Activated CD8-positive, alpha-beta memory T cell treated with anti-CD3 and anti-CD28 coated beads for 48 hours (primary cell): ENCODE measurements around the gene MGMT.

ENCODE experiments used
- DNase-seq, 3 experiments: peaks; one replicate each; pipeline ENCODE4 v3.0.0-alpha.2; 2020; ENCODE audit warnings: low read depth in 2 of 3, low spot score in 2 of 3

Gene MGMT

GRCh38 chr10:129678186-129678585, 211.1 kb downstream of the MGMT start:
- DNase-seq = no peak

DNA sequence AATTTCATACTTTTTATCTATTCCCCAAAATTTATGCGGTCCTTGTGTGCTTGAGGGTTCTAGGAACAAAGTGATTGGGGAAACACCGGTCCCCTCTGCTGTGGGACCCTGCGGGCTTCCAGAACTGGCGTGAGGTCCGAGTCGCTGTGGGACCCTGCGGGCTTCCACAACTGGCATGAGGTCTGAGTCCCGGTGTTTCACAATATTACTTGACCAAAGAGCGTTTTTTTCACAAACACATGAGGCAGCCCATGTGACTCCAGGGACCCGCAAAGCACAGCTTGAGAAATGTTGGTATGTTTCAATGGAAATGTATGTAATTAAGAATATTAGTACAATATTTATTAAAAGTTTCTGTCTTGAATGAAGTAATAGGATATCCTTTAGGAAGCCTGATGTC, 212.2 kb downstream of the MGMT start:
- no peak for DNase-seq

DNA sequence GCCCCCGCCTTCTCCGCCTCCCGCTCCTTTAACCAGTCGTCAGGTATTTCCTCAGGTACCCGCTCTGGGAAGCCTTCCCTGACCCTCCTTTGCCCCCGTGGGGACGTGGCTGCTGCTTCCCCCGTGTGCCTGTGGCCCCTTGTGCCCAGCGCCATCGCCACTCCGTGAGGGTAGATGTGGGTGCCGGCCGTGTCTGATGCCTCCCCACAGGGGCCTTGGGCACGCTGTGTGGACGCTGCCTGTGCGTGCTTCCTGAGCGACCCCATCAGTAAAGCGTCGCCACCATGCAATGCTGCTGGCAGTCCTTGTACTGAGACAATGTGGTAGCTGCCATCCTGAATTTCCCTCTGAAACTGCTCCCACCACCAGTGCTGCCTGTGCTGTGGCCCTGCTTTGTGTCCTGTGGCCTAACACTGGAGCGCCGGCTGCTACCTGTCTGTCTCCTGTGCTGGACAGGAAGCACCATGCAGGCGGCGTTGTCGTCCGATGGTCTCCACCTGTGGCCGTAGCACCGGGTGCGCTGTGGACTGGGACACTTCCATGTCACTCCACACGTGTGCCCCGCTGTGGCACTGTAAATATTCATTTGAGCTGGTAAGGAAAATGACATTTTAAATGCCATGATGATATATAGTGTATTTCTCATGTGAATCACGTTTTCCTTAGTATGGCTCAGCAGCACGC, 213.8 kb downstream of the MGMT start:
- no peak for DNase-seq

DNA sequence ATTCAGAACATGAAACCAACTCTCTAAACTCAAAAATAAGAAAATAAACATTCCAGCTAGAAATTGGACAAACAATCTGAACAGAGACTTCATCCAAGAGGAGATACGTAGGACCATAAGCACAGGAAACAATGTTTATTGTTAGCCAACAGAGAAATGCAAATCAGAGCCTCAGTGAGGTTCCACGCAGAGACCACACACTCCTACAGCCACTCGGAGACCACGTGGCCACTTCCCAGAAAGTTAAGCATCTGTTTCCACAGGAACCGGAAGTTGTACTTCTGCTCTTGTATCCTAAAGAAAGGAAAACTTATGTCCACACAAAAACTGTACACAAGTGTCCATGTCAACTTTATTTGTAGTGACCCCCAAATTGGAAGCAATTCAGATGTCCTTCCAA, 214.8 kb downstream of the MGMT start:
- DNase-seq = no peak

- DNase-seq = no peak
Observed at GRCh38 chr10:129683519-129683918, 216.5 kb downstream of the MGMT start.

DNA sequence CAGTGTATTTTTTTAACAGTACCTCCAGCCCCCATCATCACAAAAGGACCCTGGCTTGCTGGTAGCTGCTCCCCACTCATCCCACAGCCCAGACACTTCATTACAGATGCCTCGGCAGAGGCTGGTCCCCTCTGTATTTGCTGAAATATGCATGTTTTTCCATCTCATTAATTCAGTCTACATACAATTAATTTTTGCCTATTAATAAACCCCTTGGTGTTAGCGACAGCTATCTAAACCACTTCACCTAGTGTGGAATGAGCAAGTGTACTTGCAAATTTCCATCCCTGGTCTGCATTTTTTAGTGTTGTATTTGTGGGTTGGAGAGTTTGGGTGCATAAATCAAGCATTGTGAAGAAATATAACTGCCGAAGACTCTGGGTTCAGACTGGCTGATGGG, 216.9 kb downstream of the MGMT start:
- DNase-seq = no peak

DNA sequence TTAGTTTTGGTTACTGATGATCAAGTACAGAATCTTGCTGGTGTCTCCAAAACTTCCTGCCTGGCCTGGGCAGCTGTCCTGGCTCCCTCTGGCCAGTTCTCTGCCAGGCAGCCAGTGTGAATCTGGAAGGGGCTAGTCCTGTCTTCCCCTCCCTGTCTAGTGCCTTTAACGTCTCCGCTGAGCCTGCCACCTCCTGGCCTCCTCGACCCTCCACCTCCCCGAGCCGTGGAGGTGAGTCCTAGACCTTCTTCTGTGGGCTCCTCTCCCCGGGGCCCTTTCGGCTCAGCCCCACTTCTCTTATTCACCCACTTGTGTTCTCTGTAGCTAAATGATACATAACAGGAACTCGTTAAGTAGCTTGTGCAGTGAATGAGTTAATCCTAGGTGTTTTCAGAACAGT, 218.2 kb downstream of the MGMT start:
- no peak for DNase-seq

- DNase-seq = no peak
Observed at GRCh38 chr10:129689671-129690071, 222.6 kb downstream of the MGMT start.

DNA sequence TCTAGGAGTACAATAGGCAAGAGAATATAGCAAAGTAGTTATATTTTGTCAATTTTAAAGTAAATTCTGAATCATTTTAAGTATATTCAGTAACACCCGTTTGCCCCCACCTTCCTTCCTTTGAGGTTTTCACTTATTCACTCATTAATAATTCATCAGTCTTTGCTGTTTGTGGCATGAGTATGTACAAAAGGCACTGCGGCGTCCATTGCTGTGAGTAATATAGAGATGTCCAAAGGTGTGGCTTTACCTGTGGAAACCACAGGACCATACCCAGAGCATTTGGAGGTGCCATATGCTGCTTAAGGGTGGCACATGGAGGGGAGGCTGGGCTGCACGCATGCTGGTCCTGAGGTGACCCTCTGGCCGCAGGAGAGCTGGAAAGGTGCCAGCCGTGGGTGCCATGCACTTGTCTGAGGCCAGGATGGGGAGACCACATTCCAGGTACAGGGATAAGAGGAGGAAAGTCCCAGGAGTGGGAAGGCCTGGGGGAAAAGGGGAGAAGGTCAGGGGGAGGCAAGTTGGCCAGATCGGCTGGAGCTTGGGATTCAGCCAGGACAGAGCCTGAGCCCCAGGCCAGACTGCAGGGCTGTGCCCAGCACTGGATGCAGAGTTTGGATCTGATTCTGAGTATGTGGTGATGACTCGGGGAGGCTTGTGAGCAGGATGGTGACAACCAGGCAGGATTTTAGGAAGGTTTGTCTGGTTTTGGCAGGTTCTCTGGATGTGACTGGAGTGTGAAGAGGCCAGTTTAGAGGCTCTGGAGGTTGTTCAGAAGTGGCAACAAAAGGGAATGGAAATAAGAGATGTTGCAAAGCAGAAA, 223.4 kb downstream of the MGMT start:
- no peak for DNase-seq

DNA sequence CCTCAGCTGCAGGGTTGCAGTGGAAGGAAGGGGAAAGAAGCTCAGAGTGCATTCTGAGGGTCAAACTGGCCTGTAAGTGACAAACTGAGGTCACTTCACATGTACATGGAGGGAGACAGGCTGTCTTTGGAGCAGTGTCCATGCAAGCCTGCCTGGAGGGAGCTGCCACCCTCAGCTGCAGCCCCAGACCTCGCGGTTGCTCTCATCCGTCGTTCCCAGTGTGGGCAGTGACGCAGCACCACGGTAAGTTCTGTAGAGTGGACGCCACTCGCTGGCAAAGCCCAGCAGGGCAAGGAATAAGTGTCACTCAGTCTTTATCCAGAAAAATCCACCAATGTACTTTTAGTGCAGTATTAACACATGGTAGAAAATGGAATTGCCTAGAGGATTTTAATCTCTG, 225.7 kb downstream of the MGMT start:
- DNase-seq = no peak

DNA sequence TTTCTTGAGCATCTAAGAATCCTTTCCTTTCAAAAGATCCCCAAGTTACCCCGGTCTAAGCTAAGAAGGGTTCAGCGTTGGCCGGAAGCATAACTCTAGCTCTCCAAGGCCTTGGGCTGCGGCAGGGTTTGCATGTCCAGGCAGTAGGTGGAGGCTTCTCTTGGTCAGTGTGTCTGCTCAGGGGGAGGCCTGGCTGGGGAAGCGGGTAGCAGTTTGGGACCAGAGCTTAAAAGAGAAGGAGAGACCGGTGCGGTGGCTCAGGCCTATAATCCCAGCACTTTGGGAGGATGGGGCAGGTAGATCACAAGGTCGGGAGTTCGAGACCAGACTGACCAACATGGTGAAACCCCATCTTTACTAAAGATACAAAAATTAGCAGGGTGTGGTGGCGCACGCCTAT, 226.3 kb downstream of the MGMT start:
- DNase-seq = no peak

DNA sequence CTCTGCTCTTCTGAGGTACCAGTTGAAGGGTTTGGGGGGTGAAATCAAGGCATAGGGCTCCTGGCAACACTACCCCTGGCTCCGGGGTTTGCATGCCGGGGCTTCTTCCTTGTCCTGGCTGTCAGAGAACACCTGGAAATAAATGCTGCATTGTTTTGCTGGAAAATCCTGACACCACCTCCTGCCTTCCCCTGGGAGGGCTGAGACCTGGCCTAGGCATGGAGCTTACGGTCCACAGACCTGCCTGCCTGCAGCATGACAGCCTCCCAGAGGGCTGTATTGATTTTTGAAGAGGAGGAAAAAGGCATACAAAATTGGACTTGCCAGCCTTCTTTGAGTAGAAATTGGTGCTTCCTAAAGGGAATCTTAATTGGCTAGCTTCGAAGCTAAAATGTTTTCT, 227.1 kb downstream of the MGMT start:
- DNase-seq = no peak

DNA sequence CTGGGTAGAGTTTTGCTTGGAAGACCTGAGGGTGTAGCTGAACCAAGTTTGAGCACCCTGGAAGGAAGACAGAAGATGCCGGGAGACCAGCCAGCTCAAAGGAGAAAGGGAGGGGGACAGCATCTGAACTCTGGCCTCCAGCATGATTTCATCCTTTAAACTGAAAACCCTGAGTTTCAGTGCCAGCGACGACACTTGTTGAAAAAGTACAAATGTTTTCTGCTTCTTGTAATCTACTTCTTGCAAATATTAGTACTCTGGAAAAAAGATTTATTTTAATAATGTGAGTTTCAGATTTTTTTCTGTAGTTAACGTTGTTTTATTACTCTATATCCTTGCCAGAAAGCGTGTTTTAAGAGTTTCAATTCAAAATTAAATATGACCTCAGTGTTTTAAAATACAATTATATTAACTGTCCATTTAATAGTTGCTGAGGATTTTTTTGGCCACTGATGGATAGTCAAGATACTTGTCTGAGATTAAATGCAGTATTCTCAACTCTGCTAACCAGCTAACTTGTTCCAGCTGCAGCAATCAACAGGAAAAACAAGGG, 227.7 kb downstream of the MGMT start:
- no peak for DNase-seq

DNA sequence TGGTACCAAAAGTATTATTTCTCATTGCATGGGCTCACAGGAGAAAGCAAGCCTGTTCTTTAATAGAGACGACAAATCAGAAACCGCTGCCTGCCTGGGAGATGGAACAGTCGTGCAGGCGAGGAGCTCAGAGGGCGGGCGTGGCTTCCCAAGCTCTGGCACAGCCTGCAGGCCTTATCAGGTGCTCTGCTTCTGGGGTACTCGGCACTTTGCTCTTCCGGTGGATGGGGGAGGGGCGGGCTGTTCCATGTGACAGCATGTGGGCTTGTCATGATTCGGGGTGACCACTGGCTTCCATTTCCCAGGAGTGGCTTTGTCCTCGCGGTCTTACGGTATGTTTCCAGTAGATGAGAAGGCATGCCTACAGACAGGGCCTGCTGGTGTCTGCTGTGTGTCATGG, 228.6 kb downstream of the MGMT start:
- DNase-seq = no peak

- no peak for DNase-seq
Observed at GRCh38 chr10:129696636-129697035, 229.6 kb downstream of the MGMT start.

GRCh38 chr10:129697463-129698247, 230.6 kb downstream of the MGMT start:
- no peak for DNase-seq

- DNase-seq = no peak
Observed at GRCh38 chr10:129699722-129700340, 232.8 kb downstream of the MGMT start.

- DNase-seq = no peak
Observed at GRCh38 chr10:129702605-129703004, 235.6 kb downstream of the MGMT start.

- no peak for DNase-seq
Observed at GRCh38 chr10:129703287-129704137, 236.5 kb downstream of the MGMT start.

GRCh38 chr10:129704225-129704624, 237.2 kb downstream of the MGMT start:
- no peak for DNase-seq
